A549 (cell line): Measurements from ENCODE around the gene STK4.

Source experiments
- SMC3 ChIP-seq: fragments of >200 bp; sonication (Bioruptor Twin); formaldehyde crosslinking; IDR thresholded peaks from 3 replicates; pipeline ENCODE4 v1.6.1; 2018; ENCODE audit warnings: inconsistent platforms
- TF ChIP-seq, protein P1 (sequence below): fragments of >200 bp; sonication (Bioruptor Twin); formaldehyde crosslinking; IDR thresholded peaks from 3 replicates; pipeline ENCODE4 v1.5.1; 2016

DNA sequence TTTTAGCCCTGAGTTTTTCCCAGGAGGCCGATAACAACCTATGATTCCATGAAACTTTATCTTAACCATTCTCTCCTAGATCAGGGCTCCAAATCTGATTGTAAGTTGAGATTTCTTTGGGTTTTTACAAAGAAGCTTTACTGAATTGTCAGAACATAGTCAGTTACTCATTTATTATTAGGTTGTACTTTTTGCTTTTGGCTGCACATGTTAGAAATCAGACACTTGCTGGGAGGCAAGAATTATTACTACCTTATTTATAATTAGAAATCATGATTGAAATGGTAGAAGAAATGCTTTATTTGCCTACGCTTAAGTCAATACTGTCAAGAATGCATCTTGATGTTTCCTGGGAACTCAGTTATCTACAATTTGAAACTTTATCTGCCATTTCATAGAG is 71.3 kb downstream of the STK4 start:
- TF ChIP-seq, protein P1, sequence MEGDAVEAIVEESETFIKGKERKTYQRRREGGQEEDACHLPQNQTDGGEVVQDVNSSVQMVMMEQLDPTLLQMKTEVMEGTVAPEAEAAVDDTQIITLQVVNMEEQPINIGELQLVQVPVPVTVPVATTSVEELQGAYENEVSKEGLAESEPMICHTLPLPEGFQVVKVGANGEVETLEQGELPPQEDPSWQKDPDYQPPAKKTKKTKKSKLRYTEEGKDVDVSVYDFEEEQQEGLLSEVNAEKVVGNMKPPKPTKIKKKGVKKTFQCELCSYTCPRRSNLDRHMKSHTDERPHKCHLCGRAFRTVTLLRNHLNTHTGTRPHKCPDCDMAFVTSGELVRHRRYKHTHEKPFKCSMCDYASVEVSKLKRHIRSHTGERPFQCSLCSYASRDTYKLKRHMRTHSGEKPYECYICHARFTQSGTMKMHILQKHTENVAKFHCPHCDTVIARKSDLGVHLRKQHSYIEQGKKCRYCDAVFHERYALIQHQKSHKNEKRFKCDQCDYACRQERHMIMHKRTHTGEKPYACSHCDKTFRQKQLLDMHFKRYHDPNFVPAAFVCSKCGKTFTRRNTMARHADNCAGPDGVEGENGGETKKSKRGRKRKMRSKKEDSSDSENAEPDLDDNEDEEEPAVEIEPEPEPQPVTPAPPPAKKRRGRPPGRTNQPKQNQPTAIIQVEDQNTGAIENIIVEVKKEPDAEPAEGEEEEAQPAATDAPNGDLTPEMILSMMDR = no peak
- no peak for TF ChIP-seq SMC3
